Thoracic aorta (tissue), 2 donors: Measurements from ENCODE around the gene GKN2. TPM values are rescaled to one million over a fixed set of nuclear protein-coding genes. Genes with fewer than 3 reads are reported as not detected.

Source experiments
- ATAC-seq: fragments of 150-250 bp; one replicate; pipeline ENCODE4 v1.8.0; 2017; ENCODE audit warnings: low read depth; ENCODE audit not compliant: insufficient number of reproducible peaks, low FRiP score
- DNase-seq: peaks from one replicate; pipeline ENCODE4 v3.0.0-alpha.2; 2020; ENCODE audit warnings: low spot score
- H3K27ac ChIP-seq, 2 donors: fragments of 200-600 bp; sonication (generic); 1 replicate in 1 of 2; 2 replicates in 1 of 2; pipeline ENCODE4 v1.5.1; 2016; ENCODE audit warnings: mild to moderate bottlenecking in 2 of 2, moderate library complexity in 2 of 2
- H3K27me3 ChIP-seq: fragments of 200-600 bp; sonication (generic); replicated peaks from 2 replicates; pipeline ENCODE4 v1.6.0; 2016; ENCODE audit warnings: mild to moderate bottlenecking; ENCODE audit not compliant: insufficient read depth
- H3K36me3 ChIP-seq: fragments of 200-600 bp; sonication (generic); one replicate; pipeline ENCODE4 v1.5.1; 2016
- H3K4me1 ChIP-seq, 2 donors: fragments of 200-600 bp; sonication (generic); 1 replicate in 1 of 2; 2 replicates in 1 of 2; pipeline versions ENCODE4 v1.5.1 to v1.6.0; 2016; ENCODE audit warnings: low read depth in 2 of 2, mild to moderate bottlenecking in 1 of 2; ENCODE audit not compliant: control insufficient read depth in 1 of 2
- H3K4me3 ChIP-seq: fragments of 200-600 bp; sonication (generic); 2 replicates; pipeline ENCODE4 v1.5.1; 2016; ENCODE audit warnings: mild to moderate bottlenecking
- H3K9me3 ChIP-seq: fragments of 200-600 bp; sonication (generic); 2 replicates; pipeline ENCODE4 v1.5.1; 2016
- total RNA-seq, 2 donors: library from RNA; depleted of rRNA; stranded (reverse); fragments of >200 nt; gene quantifications; one replicate each; pipeline versions ENCODE4 v1.1.0 to v1.2.3, GENCODE V29; 2016
- TF ChIP-seq, protein P1 (sequence below): fragments of 200-600 bp; sonication (generic); IDR thresholded peaks from one replicate; pipeline ENCODE4 v1.5.1; 2019; ENCODE audit warnings: antibody characterized with exemption

Gene GKN2
- total RNA-seq, 2 donors from 2014 or later, result 9.7 TPM; not detected in 1

DNA sequence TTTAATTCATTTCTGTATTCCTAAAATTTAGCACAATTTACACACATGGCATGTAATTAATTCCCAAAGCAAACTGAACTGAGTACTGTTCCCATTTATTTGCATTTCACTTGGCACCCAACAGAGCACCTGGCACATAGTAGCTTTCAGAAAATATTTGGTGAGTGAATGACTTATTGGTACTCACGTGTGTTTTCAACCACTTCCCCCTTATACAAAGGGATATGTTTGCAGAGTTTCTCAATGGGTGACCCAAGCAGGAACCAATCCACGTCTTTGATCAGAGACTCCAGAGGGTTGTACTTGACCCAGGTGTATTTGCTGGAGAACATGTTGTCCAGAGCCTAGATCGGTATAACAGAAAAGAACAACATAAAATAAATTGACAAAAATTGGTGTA lies 6.6 kb downstream of the GKN2 start:
- no peak for DNase-seq
- Histone ChIP-seq H3K4me1 (no peaks in the 10 kb centered on the region), H3K4me3 (no peak overlapping the region), H3K27me3 (no peaks in the 10 kb centered on the region), H3K9me3 (no peaks in the 10 kb centered on the region), H3K27ac (no peak overlapping the region), H3K36me3 (no peaks in the 10 kb centered on the region)
- TF ChIP-seq, protein P1, sequence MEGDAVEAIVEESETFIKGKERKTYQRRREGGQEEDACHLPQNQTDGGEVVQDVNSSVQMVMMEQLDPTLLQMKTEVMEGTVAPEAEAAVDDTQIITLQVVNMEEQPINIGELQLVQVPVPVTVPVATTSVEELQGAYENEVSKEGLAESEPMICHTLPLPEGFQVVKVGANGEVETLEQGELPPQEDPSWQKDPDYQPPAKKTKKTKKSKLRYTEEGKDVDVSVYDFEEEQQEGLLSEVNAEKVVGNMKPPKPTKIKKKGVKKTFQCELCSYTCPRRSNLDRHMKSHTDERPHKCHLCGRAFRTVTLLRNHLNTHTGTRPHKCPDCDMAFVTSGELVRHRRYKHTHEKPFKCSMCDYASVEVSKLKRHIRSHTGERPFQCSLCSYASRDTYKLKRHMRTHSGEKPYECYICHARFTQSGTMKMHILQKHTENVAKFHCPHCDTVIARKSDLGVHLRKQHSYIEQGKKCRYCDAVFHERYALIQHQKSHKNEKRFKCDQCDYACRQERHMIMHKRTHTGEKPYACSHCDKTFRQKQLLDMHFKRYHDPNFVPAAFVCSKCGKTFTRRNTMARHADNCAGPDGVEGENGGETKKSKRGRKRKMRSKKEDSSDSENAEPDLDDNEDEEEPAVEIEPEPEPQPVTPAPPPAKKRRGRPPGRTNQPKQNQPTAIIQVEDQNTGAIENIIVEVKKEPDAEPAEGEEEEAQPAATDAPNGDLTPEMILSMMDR, result no peak
- no peak for ATAC-seq

DNA sequence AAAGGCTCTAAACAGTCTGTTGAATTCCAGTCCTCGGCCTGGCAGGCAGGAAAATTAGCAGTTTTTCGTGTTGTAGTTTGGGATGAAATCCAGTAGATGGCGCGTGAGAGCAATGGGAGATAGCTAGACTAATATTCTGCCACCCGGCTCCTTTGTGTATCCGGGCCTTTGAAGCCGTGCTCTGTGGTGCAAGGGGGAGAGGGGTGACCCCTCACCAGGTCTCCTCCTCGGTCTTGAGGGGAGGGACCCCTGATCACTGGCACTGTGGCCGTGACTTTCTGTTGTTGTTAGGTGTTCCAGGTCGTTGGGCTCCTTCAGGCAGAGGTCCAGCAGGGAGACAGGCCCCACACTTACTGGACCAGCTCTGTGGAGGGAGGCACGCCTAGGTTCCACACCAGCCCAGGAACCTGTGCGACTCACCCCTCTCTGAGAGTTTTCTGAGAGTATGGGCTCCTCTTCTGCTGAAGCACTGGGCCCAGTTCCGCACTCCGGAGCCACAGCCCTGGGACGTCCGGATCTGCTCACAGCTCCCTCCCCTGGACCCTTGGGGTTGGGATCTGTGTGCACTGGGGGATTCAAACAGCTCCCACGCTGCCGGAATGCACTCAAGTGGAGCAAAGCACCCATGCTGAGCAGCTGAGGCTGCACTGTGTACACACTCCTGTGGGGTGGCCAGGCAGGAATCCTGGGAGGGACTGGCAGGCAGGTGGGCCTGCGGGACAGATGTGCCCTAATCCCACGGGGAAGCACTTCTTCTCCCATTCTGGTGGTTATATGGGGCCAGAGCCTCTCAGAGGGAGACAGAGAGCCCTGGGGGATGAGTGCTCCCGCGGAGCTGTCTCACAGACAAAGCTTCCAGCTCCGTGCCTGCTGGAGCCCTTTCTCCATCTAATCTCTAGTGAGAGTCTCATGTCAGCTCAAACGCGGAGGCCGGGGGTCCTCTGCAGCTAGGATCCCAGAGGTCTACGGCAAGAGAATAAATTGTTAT lies 8.8 kb downstream of the GKN2 start:
- Histone ChIP-seq H3K9me3 (no peaks in the 10 kb centered on the region), H3K4me1 (no peaks in the 10 kb centered on the region), H3K4me3 (no peak overlapping the region), H3K27me3 (no peaks in the 10 kb centered on the region), H3K36me3 (no peaks in the 10 kb centered on the region), H3K27ac (no peak overlapping the region)
- ATAC-seq (peak; percentile 74), DNase-seq (no peak)
- TF ChIP-seq, protein P1, result peak; percentile 85

DNA sequence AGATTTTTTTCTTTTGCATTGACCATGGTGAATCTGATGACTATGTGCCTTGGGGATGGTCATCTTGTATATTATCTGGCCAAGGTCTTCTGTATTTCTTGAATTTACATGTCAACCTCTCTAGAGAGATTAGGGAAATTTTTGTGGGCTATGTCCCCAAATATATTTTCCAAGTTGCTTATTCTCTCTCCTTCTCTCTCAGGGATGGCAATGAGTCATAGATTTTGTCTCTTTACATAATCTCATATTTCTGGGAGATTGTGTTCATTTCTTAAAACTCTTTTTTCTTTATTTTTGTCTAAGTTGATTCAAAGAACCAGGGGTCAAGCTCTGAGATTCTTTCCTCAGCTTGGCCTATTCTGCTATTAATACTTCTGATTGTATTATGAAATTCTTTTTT lies 9.9 kb downstream of the GKN2 start:
- ATAC-seq, result no peak
- TF ChIP-seq, protein P1, result no peak
- Histone ChIP-seq H3K36me3 (no peaks in the 10 kb centered on the region), H3K9me3 (no peaks in the 10 kb centered on the region), H3K4me3 (no peak overlapping the region), H3K27ac (no peak overlapping the region), H3K4me1 (no peaks in the 10 kb centered on the region), H3K27me3 (no peaks in the 10 kb centered on the region)
- no peak for DNase-seq

DNA sequence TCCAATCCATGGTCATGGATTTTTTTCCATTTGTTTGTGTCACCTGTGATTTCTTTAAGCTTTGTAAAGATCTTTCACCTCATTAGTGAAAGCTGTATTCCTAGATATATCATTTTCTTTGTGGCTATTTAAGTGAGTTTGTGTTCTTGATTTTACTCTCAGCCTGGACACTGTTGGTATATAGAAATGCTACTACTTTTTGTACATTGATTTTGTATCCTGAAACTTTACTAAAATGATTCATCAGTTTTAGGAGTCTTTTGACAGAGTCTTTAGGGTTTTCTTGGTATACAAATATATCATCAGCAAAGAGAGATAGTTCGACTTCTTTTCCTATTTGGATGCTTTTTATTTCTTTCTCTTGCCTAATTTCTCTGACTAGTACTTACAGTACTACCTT lies 12.3 kb downstream of the GKN2 start:
- Histone ChIP-seq H3K36me3 (no peaks in the 10 kb centered on the region), H3K9me3 (no peaks in the 10 kb centered on the region), H3K4me1 (peaks cover 0 to 19% of the 10 kb centered on the region in 2 donors), H3K4me3 (no peak overlapping the region), H3K27ac (no peak overlapping the region), H3K27me3 (no peaks in the 10 kb centered on the region)
- TF ChIP-seq, protein P1, result no peak
- ATAC-seq (no peak), DNase-seq (no peak)

DNA sequence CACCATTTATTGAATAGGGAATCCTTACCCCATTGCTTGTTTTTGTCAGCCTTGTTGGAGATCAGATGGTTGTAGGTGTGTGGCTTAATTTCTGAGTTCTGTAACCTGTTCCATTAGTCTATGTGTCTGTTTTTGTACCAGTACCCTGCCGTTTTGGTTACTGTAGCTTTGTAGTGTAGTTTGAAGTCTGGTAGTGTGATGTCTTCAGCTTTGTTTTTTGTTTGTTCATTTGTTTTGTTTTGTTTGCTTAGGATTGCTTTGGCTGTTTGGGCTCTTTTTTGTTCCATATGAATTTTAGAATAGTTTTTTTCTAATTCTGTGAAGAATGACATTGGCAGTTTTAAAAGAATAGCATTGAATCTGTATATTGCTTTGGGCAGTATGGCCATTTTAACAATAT lies 12.7 kb downstream of the GKN2 start:
- Histone ChIP-seq H3K9me3 (no peaks in the 10 kb centered on the region), H3K4me1 (peaks cover 0 to 19% of the 10 kb centered on the region in 2 donors), H3K27ac (no peak overlapping the region), H3K36me3 (no peaks in the 10 kb centered on the region), H3K27me3 (no peaks in the 10 kb centered on the region), H3K4me3 (no peak overlapping the region)
- TF ChIP-seq, protein P1, result no peak
- no peak for ATAC-seq
- DNase-seq, result no peak
